NCI-H1436 treated with DMSO at 0.1 percent for 48 hours (cell line): ENCODE results near the gene MAGEA2B.
A peak's percentile ranks its signal among the peaks of the same experiment; 100 is the strongest.
"Not testable (repeated sequence)": the region's sequence is repeated elsewhere in the genome, so short reads cannot be mapped to it uniquely, and the experiment has no call there.

Source experiments
- DNase-seq: peaks from one replicate; lab custom pipeline; 2025; lab: John Stamatoyannopoulos, UW

The MAGEA2B gene

GRCh38 chrX:152713815-152714787, at the start of gene MAGEA2B:
Gene MAGEA2B, plus strand, starts transcription at chrX:152714628. Its CDS starts 2,479 bp downstream, at chrX:152717107.
- DNase-seq = not testable (repeated sequence)

GRCh38 chrX:152674135-152674534, 40.3 kb upstream of the MAGEA2B start:
- no peak for DNase-seq

- not testable (repeated sequence) for DNase-seq
These were observed 39.8 kb upstream of the MAGEA2B start for GRCh38 chrX:152674652-152675051.

- not testable (repeated sequence) for DNase-seq
These were observed 33.4 kb upstream of the MAGEA2B start for GRCh38 chrX:152681012-152681411.

- DNase-seq = not testable (repeated sequence)
These were observed 16.2 kb upstream of the MAGEA2B start, which contains the start of gene MAGEA3 for GRCh38 chrX:152697952-152698931. Gene MAGEA3, plus strand, starts transcription at chrX:152698794. Its CDS starts 2,039 bp downstream, at chrX:152700833.

- not testable (repeated sequence) for DNase-seq
These were observed 14.0 kb upstream of the MAGEA2B start for GRCh38 chrX:152700390-152700789.

GRCh38 chrX:152706500-152706899, 7.9 kb upstream of the MAGEA2B start:
- DNase-seq = not testable (repeated sequence)

- not testable (repeated sequence) for DNase-seq
These were observed 5.3 kb upstream of the MAGEA2B start, which contains the start of gene CSAG2 for GRCh38 chrX:152709173-152709572. Gene CSAG2, minus strand, starts transcription at chrX:152709273. Its CDS starts 161 bp downstream, at chrX:152709112.

GRCh38 chrX:152713195-152713594, 1.2 kb upstream of the MAGEA2B start:
- not testable (repeated sequence) for DNase-seq

- DNase-seq = no peak
These were observed 11.0 kb downstream of the MAGEA2B start for GRCh38 chrX:152725409-152725808.

GRCh38 chrX:152733261-152733975, 19.0 kb downstream of the MAGEA2B start, which contains the start of the genes CSAG1 and MAGEA12:
Gene CSAG1, minus strand, starts transcription at chrX:152733721. Its CDS starts 1,261 bp downstream, at chrX:152732460.
Gene MAGEA12, plus strand, starts transcription at chrX:152733757. Its CDS starts 2,405 bp downstream, at chrX:152736162.
- DNase-seq = peak; percentile 49

GRCh38 chrX:152734143-152734858, 19.9 kb downstream of the MAGEA2B start:
- DNase-seq = not testable (repeated sequence)

- DNase-seq = no peak
These were observed 20.7 kb downstream of the MAGEA2B start for GRCh38 chrX:152735101-152735500.

GRCh38 chrX:152735860-152736511, 21.6 kb downstream of the MAGEA2B start:
- no peak for DNase-seq

- DNase-seq = not testable (repeated sequence)
These were observed 22.1 kb downstream of the MAGEA2B start for GRCh38 chrX:152736528-152736927.

GRCh38 chrX:152738560-152738959, 24.1 kb downstream of the MAGEA2B start:
- DNase-seq = no peak

- DNase-seq = not testable (repeated sequence)
These were observed 39.5 kb downstream of the MAGEA2B start, which contains the start of gene MAGEA2 for GRCh38 chrX:152753686-152754650. Gene MAGEA2, minus strand, starts transcription at chrX:152753842. Its CDS starts 2,479 bp downstream, at chrX:152751363.

GRCh38 chrX:152754871-152755270, 40.4 kb downstream of the MAGEA2B start:
- not testable (repeated sequence) for DNase-seq
